LHCN-M2 (cell line): ENCODE measurements around the gene UNKL. TPM values are rescaled to one million over a fixed set of nuclear protein-coding genes. Genes with fewer than 3 reads are reported as not detected.
"Not testable (repeated sequence)": the region's sequence is repeated elsewhere in the genome, so short reads cannot be mapped to it uniquely, and the experiment has no call there.

ENCODE experiments used
- DNase-seq: peaks from one replicate; pipeline ENCODE4 v3.0.0-alpha.2; 2012; ENCODE audit warnings: low read depth
- total RNA-seq: library from RNA; depleted of rRNA; stranded (reverse); fragments of >200 nt; gene quantifications from 2 replicates; pipeline ENCODE4 v1.2.3, GENCODE V29; 2014

Gene UNKL
- total RNA-seq, 1 experiment from 2014 or later = 14.6 TPM

DNA sequence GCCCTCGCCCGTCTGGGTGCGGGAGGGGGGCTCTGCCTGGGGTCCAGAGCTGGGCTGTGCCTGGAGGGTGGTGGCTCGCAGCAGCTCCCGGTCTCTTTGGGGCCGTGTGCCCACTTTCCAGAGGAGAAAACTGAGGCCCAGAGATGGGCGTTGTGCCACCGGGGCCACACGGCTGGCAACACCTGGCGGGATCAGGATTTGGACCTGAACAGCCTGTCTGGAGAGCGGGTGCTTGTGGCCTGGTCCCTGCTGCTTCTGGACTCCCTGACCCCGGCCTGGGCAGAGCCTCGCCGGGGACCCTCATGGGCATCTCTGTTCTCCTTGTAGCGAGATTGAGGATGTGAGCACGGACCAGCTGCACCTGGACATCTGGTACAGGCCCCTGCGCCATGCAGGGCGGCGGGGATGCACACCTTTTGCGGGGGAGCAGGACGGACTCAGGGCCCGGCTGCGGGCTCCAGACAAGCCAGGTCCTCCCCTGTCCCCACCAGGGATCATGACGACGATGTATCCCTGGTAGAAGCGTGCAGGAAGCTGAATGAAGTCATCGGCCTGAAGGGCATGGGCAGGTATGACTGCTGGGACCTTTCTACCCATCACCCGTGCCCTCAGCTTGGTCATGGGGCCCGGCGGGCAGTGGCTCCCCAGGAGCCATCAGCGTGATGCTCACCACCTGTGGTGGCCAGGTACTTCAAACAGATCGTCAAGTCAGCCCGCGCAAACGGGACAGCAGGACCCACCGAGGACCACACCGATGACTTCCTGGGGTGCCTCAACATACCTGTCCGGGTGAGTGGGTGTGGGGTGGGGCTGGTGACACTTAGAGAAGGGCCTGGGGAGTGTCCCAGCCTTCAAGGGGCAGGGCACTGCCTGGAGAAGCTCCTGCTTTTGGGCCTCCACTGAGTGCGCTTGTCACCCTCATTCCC lies 72.7 kb downstream of the UNKL start:
- DNase-seq = no peak

GRCh38 chr16:1340730-1341494 lies 73.6 kb downstream of the UNKL start:
- DNase-seq = no peak

- DNase-seq = no peak
Observed at GRCh38 chr16:1338855-1339675, 75.4 kb downstream of the UNKL start.

- no peak for DNase-seq
Observed at GRCh38 chr16:1338119-1338730, 76.3 kb downstream of the UNKL start.

GRCh38 chr16:1337486-1337885 lies 77.0 kb downstream of the UNKL start:
- no peak for DNase-seq

- no peak for DNase-seq
Observed at GRCh38 chr16:1336619-1337018, 77.9 kb downstream of the UNKL start.

DNA sequence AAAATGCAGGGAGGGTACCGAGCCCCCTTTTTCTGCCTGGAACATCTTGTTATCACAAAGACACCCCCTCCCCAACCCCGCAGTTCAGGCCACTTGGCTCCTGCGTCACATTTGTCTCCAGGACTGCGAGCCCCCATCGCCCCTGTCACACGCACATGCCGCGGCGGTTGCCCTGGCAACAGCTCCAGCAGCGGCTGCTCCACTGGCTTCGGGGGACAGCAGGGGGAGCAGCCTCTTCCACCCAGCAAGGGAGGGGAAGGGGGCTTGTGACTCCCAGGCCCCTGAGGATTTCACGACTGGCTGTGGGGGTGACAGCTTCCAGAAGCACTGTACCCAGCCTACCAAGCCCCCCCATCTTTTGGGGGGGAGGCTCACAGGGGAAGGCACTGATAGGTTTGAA lies 78.5 kb downstream of the UNKL start:
- DNase-seq = no peak

- DNase-seq = no peak
Observed at GRCh38 chr16:1335211-1335971, 79.1 kb downstream of the UNKL start.

- no peak for DNase-seq
Observed at GRCh38 chr16:1334739-1335138, 79.8 kb downstream of the UNKL start.

- DNase-seq = no peak
Observed at GRCh38 chr16:1333854-1334700, 80.4 kb downstream of the UNKL start.

GRCh38 chr16:1333149-1333812 lies 81.2 kb downstream of the UNKL start, which contains the start of gene BAIAP3:
Gene BAIAP3, plus strand, starts transcription at chr16:1333645. Its CDS starts 4,905 bp downstream, at chr16:1338550.
- no peak for DNase-seq

GRCh38 chr16:1332618-1333148 lies 81.8 kb downstream of the UNKL start:
- DNase-seq = no peak

- DNase-seq = peak; percentile 75
Observed at GRCh38 chr16:1331712-1332617, 82.5 kb downstream of the UNKL start.

DNA sequence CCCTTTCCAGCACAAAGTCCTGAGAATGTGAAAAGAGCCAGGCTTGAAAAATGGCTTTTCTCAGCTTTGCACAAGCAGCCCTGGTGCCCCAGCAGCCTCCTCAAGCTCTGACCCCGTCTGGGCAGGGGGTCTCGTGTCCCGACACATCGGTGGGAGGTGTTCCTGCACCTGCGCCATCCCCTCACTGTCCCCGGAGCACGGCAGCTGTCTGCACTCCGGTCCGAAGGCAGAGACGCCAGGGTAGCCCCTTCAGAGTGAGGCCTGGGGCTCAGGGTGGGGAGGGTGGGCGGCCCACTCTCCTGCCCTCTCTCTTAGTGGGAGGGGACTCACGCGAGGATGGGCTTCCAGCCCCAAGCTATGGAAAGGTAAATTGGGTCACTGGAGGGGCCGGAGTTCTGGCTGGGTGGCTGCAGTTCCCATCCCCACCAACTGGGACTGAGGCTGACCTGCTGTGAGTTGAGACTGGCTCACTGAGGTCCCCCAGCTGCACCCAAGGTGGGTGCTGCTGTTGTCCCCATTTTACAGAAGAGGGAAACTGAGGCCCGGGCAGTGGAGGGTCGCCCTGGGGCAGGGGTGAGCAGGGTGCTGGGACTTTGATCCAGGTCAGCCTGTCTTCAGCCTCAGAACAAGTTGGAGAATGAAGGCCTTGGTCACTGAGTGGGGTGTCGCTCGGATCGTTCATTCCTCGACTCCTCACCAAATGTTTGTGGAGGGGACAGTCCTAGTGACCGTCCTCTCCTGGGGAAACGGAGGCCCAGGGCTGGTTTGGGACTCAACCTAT lies 83.4 kb downstream of the UNKL start:
- DNase-seq = no peak

GRCh38 chr16:1330260-1330914 lies 84.1 kb downstream of the UNKL start:
- DNase-seq = no peak

DNA sequence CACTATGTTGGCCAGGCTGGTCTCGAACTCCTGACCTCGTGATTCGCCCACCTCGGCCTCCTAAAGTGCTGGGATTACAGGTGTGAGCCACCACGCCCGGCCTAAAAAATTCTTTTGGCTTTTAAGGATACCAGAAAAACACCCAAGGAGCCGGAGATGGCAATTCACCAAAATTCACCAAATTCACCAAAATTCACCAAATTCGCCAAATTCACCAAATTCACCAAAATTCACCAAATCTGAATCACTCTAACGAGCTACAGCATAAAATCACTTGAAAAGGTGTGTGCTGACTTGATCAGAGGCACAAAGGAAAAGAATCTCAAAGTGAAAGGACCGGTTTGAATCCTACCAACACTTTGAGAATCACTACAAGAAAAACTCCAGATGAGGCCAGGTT lies 85.5 kb downstream of the UNKL start:
- not testable (repeated sequence) for DNase-seq
